Thoracic aorta (tissue), 2 donors: Measurements from ENCODE around the gene DYRK1A. TPM values are rescaled to one million over a fixed set of nuclear protein-coding genes. Genes with fewer than 3 reads are reported as not detected.

ENCODE experiments used
- ATAC-seq: fragments of 150-250 bp; one replicate; pipeline ENCODE4 v1.8.0; 2017; ENCODE audit warnings: low read depth; ENCODE audit not compliant: insufficient number of reproducible peaks, low FRiP score
- DNase-seq: peaks from one replicate; pipeline ENCODE4 v3.0.0-alpha.2; 2020; ENCODE audit warnings: low spot score
- H3K27ac ChIP-seq, 2 donors: fragments of 200-600 bp; sonication (generic); 1 replicate in 1 of 2; 2 replicates in 1 of 2; pipeline ENCODE4 v1.5.1; 2016; ENCODE audit warnings: mild to moderate bottlenecking in 2 of 2, moderate library complexity in 2 of 2
- H3K27me3 ChIP-seq: fragments of 200-600 bp; sonication (generic); replicated peaks from 2 replicates; pipeline ENCODE4 v1.6.0; 2016; ENCODE audit warnings: mild to moderate bottlenecking; ENCODE audit not compliant: insufficient read depth
- H3K36me3 ChIP-seq: fragments of 200-600 bp; sonication (generic); one replicate; pipeline ENCODE4 v1.5.1; 2016
- H3K4me1 ChIP-seq, 2 donors: fragments of 200-600 bp; sonication (generic); 1 replicate in 1 of 2; 2 replicates in 1 of 2; pipeline versions ENCODE4 v1.5.1 to v1.6.0; 2016; ENCODE audit warnings: low read depth in 2 of 2, mild to moderate bottlenecking in 1 of 2; ENCODE audit not compliant: control insufficient read depth in 1 of 2
- H3K4me3 ChIP-seq: fragments of 200-600 bp; sonication (generic); 2 replicates; pipeline ENCODE4 v1.5.1; 2016; ENCODE audit warnings: mild to moderate bottlenecking
- H3K9me3 ChIP-seq: fragments of 200-600 bp; sonication (generic); 2 replicates; pipeline ENCODE4 v1.5.1; 2016
- total RNA-seq, 2 donors: library from RNA; depleted of rRNA; stranded (reverse); fragments of >200 nt; gene quantifications; one replicate each; pipeline versions ENCODE4 v1.1.0 to v1.2.3, GENCODE V29; 2016
- TF ChIP-seq, protein P1 (sequence below): fragments of 200-600 bp; sonication (generic); IDR thresholded peaks from one replicate; pipeline ENCODE4 v1.5.1; 2019; ENCODE audit warnings: antibody characterized with exemption

DYRK1A gene
- total RNA-seq, 2 donors from 2014 or later, result 77.2 to 93.8 TPM

GRCh38 chr21:37424396-37424795 lies 57.8 kb downstream of the DYRK1A start:
- no peak for DNase-seq
- Histone ChIP-seq H3K4me3 (no peak overlapping the region), H3K9me3 (no peaks in the 10 kb centered on the region), H3K4me1 (peaks cover 26 to 27% of the 10 kb centered on the region in 2 donors), H3K27me3 (no peaks in the 10 kb centered on the region), H3K27ac (no peak overlapping the region), H3K36me3 (no peaks in the 10 kb centered on the region)
- no peak for ATAC-seq
- TF ChIP-seq, protein P1, sequence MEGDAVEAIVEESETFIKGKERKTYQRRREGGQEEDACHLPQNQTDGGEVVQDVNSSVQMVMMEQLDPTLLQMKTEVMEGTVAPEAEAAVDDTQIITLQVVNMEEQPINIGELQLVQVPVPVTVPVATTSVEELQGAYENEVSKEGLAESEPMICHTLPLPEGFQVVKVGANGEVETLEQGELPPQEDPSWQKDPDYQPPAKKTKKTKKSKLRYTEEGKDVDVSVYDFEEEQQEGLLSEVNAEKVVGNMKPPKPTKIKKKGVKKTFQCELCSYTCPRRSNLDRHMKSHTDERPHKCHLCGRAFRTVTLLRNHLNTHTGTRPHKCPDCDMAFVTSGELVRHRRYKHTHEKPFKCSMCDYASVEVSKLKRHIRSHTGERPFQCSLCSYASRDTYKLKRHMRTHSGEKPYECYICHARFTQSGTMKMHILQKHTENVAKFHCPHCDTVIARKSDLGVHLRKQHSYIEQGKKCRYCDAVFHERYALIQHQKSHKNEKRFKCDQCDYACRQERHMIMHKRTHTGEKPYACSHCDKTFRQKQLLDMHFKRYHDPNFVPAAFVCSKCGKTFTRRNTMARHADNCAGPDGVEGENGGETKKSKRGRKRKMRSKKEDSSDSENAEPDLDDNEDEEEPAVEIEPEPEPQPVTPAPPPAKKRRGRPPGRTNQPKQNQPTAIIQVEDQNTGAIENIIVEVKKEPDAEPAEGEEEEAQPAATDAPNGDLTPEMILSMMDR, result no peak

GRCh38 chr21:37425001-37425400 lies 58.4 kb downstream of the DYRK1A start:
- no peak for ATAC-seq
- H3K4me3 ChIP-seq, result no peak overlapping the region
- TF ChIP-seq, protein P1, result no peak
- H3K4me1 ChIP-seq, result peaks cover 21 to 23% of the 10 kb centered on the region in 2 donors
- no peaks in the 10 kb centered on the region for H3K27me3 ChIP-seq
- H3K9me3 ChIP-seq, result no peaks in the 10 kb centered on the region
- DNase-seq, result no peak
- no peak overlapping the region for H3K27ac ChIP-seq
- no peaks in the 10 kb centered on the region for H3K36me3 ChIP-seq

DNA sequence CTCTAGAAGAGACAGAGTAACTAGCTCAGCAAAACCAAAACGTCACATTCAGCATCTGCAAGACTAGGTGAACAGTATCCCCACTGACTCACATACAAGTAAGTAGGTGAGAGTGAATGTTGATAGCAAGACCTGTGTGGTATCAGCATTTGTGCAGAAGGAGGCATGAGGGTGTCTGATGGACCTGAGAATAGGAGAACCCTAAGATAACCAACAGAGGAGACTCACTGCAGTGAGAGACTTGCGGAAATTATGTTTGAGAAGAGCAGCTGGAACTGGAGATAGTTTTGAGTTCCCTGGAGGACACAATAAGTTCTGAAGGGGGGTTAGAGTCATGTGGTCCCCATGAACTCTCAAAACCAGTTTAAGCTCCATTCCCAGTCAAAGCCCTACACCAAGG lies 59.1 kb downstream of the DYRK1A start:
- TF ChIP-seq, protein P1, result no peak
- Histone ChIP-seq H3K36me3 (no peaks in the 10 kb centered on the region), H3K27me3 (no peaks in the 10 kb centered on the region), H3K27ac (no peak overlapping the region), H3K9me3 (no peaks in the 10 kb centered on the region), H3K4me3 (no peak overlapping the region), H3K4me1 (peaks cover 23% of the 10 kb centered on the region in 2 donors)
- ATAC-seq (no peak), DNase-seq (no peak)

DNA sequence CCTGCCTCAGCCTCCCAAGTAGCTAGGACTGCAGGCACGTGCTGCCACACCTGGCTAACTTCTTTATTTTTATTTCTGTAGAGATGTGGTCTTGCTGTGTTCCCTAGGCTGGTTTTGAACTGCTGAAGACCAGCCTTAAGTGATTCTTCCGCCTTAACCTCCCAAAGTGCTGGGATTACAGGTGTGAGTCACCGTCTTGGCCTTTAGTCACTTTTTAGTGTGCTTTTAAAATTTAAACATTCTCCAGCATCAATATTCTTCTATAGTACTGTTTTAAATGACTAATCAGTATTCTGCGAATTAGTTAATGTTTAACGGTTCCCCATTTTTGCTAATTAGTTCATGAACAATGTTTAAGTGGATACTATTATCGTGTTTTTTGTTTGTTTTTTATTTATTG lies 60.6 kb downstream of the DYRK1A start:
- no peak overlapping the region for H3K27ac ChIP-seq
- no peaks in the 10 kb centered on the region for H3K36me3 ChIP-seq
- H3K4me3 ChIP-seq, result no peak overlapping the region
- DNase-seq (no peak), ATAC-seq (no peak)
- no peaks in the 10 kb centered on the region for H3K27me3 ChIP-seq
- TF ChIP-seq, protein P1, result no peak
- peaks cover 23 to 31% of the 10 kb centered on the region in 2 donors for H3K4me1 ChIP-seq
- no peaks in the 10 kb centered on the region for H3K9me3 ChIP-seq

DNA sequence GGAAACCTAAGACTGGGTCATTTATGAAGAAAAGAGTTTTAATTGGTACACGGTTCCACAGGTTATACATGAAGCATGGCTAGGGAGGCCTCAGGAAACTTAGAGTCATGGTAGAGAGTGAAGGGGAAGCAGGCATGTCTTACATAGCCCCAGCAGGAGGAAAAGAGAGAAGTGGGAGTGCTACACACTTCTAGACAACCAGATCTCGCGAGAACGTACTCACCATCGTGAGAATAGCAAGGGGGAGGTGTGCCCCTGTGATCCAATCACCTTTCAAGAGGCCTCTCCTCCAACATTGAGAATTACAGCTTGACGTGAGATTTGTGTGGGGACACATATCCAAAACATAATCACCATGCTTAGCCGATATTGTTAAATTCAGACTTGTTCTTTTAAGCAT lies 62.8 kb downstream of the DYRK1A start:
- Histone ChIP-seq H3K27me3 (no peaks in the 10 kb centered on the region), H3K36me3 (no peaks in the 10 kb centered on the region), H3K9me3 (no peaks in the 10 kb centered on the region), H3K4me1 (peaks cover 10 to 44% of the 10 kb centered on the region in 2 donors), H3K4me3 (no peak overlapping the region), H3K27ac (no peak overlapping the region)
- TF ChIP-seq, protein P1, result no peak
- ATAC-seq (no peak), DNase-seq (no peak)
